Measurements from ENCODE around the gene HAL.

DNA sequence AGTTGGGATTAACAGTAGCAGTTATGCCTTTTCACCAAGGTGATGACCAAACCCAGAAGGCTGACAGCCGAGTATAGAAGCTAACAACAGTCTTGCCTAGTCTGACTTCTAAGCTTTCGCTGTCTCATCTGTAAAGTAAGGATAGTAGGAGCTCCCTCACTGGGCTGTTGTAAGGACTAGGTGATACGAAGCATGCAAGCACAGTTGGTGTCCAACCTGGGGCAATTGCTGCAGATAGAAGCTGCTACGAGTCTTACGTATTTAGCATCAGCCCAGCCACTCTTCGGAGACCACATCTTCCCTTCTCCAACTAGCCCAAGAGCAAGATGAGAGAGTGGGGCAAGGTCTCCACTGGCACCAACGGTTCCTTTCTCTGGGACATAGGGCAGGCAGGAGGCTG lies 6.0 kb downstream of the HAL start:
- TF ChIP-seq, protein P1, sequence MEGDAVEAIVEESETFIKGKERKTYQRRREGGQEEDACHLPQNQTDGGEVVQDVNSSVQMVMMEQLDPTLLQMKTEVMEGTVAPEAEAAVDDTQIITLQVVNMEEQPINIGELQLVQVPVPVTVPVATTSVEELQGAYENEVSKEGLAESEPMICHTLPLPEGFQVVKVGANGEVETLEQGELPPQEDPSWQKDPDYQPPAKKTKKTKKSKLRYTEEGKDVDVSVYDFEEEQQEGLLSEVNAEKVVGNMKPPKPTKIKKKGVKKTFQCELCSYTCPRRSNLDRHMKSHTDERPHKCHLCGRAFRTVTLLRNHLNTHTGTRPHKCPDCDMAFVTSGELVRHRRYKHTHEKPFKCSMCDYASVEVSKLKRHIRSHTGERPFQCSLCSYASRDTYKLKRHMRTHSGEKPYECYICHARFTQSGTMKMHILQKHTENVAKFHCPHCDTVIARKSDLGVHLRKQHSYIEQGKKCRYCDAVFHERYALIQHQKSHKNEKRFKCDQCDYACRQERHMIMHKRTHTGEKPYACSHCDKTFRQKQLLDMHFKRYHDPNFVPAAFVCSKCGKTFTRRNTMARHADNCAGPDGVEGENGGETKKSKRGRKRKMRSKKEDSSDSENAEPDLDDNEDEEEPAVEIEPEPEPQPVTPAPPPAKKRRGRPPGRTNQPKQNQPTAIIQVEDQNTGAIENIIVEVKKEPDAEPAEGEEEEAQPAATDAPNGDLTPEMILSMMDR (IDR thresholded peaks at IDR 0.05), result no peak
- TF ChIP-seq POLR2A (IDR thresholded peaks at IDR 0.05; ENCODE audit: low read length) (no peak), ESRRA (IDR thresholded peaks at IDR 0.05; ENCODE audit: borderline replicate concordance, low read length) (no peak), RNF2 (IDR thresholded peaks at IDR 0.05; ENCODE audit: borderline replicate concordance, low read depth) (no peak), KDM5A (IDR thresholded peaks at IDR 0.05) (no peak)
- TF ChIP-seq, protein P2, sequence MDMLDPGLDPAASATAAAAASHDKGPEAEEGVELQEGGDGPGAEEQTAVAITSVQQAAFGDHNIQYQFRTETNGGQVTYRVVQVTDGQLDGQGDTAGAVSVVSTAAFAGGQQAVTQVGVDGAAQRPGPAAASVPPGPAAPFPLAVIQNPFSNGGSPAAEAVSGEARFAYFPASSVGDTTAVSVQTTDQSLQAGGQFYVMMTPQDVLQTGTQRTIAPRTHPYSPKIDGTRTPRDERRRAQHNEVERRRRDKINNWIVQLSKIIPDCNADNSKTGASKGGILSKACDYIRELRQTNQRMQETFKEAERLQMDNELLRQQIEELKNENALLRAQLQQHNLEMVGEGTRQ (IDR thresholded peaks at IDR 0.05), result no peak
- TF ChIP-seq, protein P3, sequence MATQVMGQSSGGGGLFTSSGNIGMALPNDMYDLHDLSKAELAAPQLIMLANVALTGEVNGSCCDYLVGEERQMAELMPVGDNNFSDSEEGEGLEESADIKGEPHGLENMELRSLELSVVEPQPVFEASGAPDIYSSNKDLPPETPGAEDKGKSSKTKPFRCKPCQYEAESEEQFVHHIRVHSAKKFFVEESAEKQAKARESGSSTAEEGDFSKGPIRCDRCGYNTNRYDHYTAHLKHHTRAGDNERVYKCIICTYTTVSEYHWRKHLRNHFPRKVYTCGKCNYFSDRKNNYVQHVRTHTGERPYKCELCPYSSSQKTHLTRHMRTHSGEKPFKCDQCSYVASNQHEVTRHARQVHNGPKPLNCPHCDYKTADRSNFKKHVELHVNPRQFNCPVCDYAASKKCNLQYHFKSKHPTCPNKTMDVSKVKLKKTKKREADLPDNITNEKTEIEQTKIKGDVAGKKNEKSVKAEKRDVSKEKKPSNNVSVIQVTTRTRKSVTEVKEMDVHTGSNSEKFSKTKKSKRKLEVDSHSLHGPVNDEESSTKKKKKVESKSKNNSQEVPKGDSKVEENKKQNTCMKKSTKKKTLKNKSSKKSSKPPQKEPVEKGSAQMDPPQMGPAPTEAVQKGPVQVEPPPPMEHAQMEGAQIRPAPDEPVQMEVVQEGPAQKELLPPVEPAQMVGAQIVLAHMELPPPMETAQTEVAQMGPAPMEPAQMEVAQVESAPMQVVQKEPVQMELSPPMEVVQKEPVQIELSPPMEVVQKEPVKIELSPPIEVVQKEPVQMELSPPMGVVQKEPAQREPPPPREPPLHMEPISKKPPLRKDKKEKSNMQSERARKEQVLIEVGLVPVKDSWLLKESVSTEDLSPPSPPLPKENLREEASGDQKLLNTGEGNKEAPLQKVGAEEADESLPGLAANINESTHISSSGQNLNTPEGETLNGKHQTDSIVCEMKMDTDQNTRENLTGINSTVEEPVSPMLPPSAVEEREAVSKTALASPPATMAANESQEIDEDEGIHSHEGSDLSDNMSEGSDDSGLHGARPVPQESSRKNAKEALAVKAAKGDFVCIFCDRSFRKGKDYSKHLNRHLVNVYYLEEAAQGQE (IDR thresholded peaks at IDR 0.05), result no peak

All from A549 (cell line).